Hindlimb muscle (tissue), 1 donor: Measurements from ENCODE around the gene SLC41A3. TPM values are rescaled to one million over a fixed set of nuclear protein-coding genes. Genes with fewer than 3 reads are reported as not detected.

ENCODE experiments used
- DNase-seq: peaks from one replicate; pipeline ENCODE4 v3.0.0-alpha.2; 2013
- polyA plus RNA-seq: library from polyadenylated mRNA; unstranded; fragments of 120-200 nt; gene quantifications from one replicate; pipeline ENCODE4 v1.2.1, GENCODE V29; 2013; ENCODE audit not compliant: insufficient read length

Gene SLC41A3
- polyA plus RNA-seq, 1 donor: 38.9 TPM

GRCh38 chr3:126119008-126119675 is 35.2 kb upstream of the SLC41A3 start:
- DNase-seq: no peak

- no peak for DNase-seq
Measured at GRCh38 chr3:126118591-126118990, 34.7 kb upstream of the SLC41A3 start.

- no peak for DNase-seq
Measured at GRCh38 chr3:126117786-126118185, 33.9 kb upstream of the SLC41A3 start.

GRCh38 chr3:126117212-126117611 is 33.3 kb upstream of the SLC41A3 start:
- DNase-seq: no peak

GRCh38 chr3:126116526-126116925 is 32.6 kb upstream of the SLC41A3 start:
- no peak for DNase-seq

- no peak for DNase-seq
Measured at GRCh38 chr3:126114443-126115386, 30.8 kb upstream of the SLC41A3 start.

- DNase-seq: no peak
Measured at GRCh38 chr3:126113733-126114442, 30.0 kb upstream of the SLC41A3 start.

GRCh38 chr3:126113238-126113555 is 29.3 kb upstream of the SLC41A3 start:
- DNase-seq: no peak

GRCh38 chr3:126112531-126113237 is 28.8 kb upstream of the SLC41A3 start:
- DNase-seq: no peak

GRCh38 chr3:126111566-126112475 is 27.9 kb upstream of the SLC41A3 start:
- DNase-seq: no peak

GRCh38 chr3:126111126-126111551 is 27.2 kb upstream of the SLC41A3 start:
- DNase-seq: no peak

GRCh38 chr3:126110431-126111125 is 26.7 kb upstream of the SLC41A3 start:
- no peak for DNase-seq

GRCh38 chr3:126109880-126110235 is 25.9 kb upstream of the SLC41A3 start:
- no peak for DNase-seq

- no peak for DNase-seq
Measured at GRCh38 chr3:126109146-126109879, 25.4 kb upstream of the SLC41A3 start.

- no peak for DNase-seq
Measured at GRCh38 chr3:126108676-126109050, 24.7 kb upstream of the SLC41A3 start.

GRCh38 chr3:126107957-126108675 is 24.2 kb upstream of the SLC41A3 start:
- DNase-seq: no peak

GRCh38 chr3:126107203-126107939 is 23.4 kb upstream of the SLC41A3 start:
- no peak for DNase-seq

GRCh38 chr3:126106336-126107202 is 22.6 kb upstream of the SLC41A3 start:
- DNase-seq: no peak
